Activated T-helper 2 cell treated with anti-CD3 and anti-CD28 coated beads, Interferon-gamma antibody, Interleukin-2, Interleukin-4, amounts not matched to agents 10 μg/mL and 5 μg/mL and 100 μg/mL, durations not matched to agents 14 hours and 24 hours and 36 hours (primary cell): ENCODE results near the gene RNF10. TPM values are rescaled to one million over a fixed set of nuclear protein-coding genes. Genes with fewer than 3 reads are reported as not detected.

Source experiments
- DNase-seq: peaks from one replicate; pipeline ENCODE4 v3.0.0; 2021; ENCODE audit warnings: low spot score
- H3K27ac Mint-ChIP-seq: one replicate; pipeline ENCODE4 v1.8.0; 2021; ENCODE audit warnings: mixed read lengths
- H3K27me3 Mint-ChIP-seq: one replicate; pipeline ENCODE4 v1.8.0; 2021; ENCODE audit warnings: low read depth, mixed read lengths
- H3K36me3 Mint-ChIP-seq: one replicate; pipeline ENCODE4 v1.8.0; 2021; ENCODE audit warnings: low read depth, mixed read lengths
- H3K4me1 Mint-ChIP-seq: one replicate; pipeline ENCODE4 v1.8.0; 2021; ENCODE audit warnings: low read depth, mixed read lengths
- H3K4me3 Mint-ChIP-seq: one replicate; pipeline ENCODE4 v1.8.0; 2021; ENCODE audit warnings: low read depth, mild to moderate bottlenecking, moderate library complexity, mixed read lengths
- H3K9me3 Mint-ChIP-seq: one replicate; pipeline ENCODE4 v1.8.0; 2021; ENCODE audit warnings: mixed read lengths
- intact Hi-C: fragments of 100-400 bp; cut with micrococcal nuclease; formaldehyde crosslinking; loops from one replicate; pipeline ENCODE4 v1.15.1; 2023
- total RNA-seq: library from RNA; stranded (reverse); gene quantifications from 2 replicates; pipeline ENCODE4 v1.2.3, GENCODE V29; 2022

The RNF10 gene
- total RNA-seq, 1 donor from 2014 or later = 200 TPM

- Mint-ChIP-seq H3K36me3 (peaks cover 32% of the 10 kb centered on the region), H3K4me3 (peak overlapping the region; percentile 8), H3K9me3 (no peaks in the 10 kb centered on the region), H3K4me1 (peaks cover 29% of the 10 kb centered on the region), H3K27me3 (no peaks in the 10 kb centered on the region), H3K27ac (no peak overlapping the region)
- intact Hi-C loops = no loop called here
- no peak for DNase-seq
Observed at GRCh38 chr12:120532701-120533238, 1.4 kb upstream of the RNF10 start.

- H3K4me3 Mint-ChIP-seq = peak overlapping the region; percentile 92
- H3K9me3 Mint-ChIP-seq = no peaks in the 10 kb centered on the region
- DNase-seq = peak; percentile 48
- peak overlapping the region; percentile 90 for H3K27ac Mint-ChIP-seq
- peaks cover 44% of the 10 kb centered on the region for H3K4me1 Mint-ChIP-seq
- intact Hi-C loops = loop anchor here (2.0 kb wide), 2 partner anchors 38 to 96 kb away; partner anchors contain the start of genes COX6A1 and DYNLL1
- no peaks in the 10 kb centered on the region for H3K27me3 Mint-ChIP-seq
- peaks cover 48% of the 10 kb centered on the region for H3K36me3 Mint-ChIP-seq
Observed at GRCh38 chr12:120534703-120535655, 823 bp downstream of the RNF10 start.

DNA sequence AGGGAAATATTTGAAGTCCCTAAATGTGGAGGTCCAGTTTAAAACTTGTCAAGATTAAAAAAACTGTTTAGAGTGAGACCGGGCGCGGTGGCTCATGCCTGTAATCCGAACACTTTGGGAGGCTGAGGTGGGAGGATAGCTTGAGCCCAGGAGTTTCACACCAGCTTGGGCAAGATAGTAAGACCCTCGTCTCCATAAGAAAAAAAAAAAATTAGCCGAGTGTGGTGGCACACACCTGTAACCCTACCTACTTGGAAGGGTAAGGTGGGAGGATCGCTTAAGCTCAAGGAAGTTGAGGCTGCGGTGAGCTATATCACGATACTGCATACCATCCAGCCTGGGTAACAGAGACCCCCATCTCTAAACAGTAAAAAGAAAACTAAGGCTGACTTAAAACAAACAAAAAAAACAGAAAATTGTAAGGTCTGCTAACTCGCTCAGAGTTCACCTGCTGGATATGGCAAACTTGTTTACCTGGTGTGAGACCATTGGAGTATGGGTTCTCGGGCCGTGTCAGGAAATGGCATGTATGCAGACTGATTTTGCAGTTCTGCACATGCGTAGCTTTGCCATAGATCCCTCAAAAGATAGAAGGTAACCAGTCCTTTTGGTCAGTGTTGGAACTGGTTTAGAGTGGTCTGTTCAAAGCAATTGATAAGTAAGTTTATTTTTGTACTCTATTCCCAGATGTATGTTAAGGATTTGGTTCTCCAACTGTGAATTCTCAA, 2.1 kb downstream of the RNF10 start:
- Mint-ChIP-seq H3K4me3 (peak overlapping the region; percentile 92), H3K27ac (peak overlapping the region; percentile 77), H3K27me3 (no peaks in the 10 kb centered on the region), H3K4me1 (peaks cover 48% of the 10 kb centered on the region), H3K36me3 (peaks cover 59% of the 10 kb centered on the region), H3K9me3 (no peaks in the 10 kb centered on the region)
- peak; percentile 16 for DNase-seq
- intact Hi-C loops = no loop called here

GRCh38 chr12:120537856-120538220, 3.7 kb downstream of the RNF10 start:
- H3K36me3 Mint-ChIP-seq = peaks cover 67% of the 10 kb centered on the region
- H3K4me1 Mint-ChIP-seq = peaks cover 48% of the 10 kb centered on the region
- no peaks in the 10 kb centered on the region for H3K9me3 Mint-ChIP-seq
- DNase-seq = no peak
- peak overlapping the region; percentile 57 for H3K4me3 Mint-ChIP-seq
- H3K27me3 Mint-ChIP-seq = no peaks in the 10 kb centered on the region
- intact Hi-C loops = no loop called here
- H3K27ac Mint-ChIP-seq = peak overlapping the region; percentile 35

DNA sequence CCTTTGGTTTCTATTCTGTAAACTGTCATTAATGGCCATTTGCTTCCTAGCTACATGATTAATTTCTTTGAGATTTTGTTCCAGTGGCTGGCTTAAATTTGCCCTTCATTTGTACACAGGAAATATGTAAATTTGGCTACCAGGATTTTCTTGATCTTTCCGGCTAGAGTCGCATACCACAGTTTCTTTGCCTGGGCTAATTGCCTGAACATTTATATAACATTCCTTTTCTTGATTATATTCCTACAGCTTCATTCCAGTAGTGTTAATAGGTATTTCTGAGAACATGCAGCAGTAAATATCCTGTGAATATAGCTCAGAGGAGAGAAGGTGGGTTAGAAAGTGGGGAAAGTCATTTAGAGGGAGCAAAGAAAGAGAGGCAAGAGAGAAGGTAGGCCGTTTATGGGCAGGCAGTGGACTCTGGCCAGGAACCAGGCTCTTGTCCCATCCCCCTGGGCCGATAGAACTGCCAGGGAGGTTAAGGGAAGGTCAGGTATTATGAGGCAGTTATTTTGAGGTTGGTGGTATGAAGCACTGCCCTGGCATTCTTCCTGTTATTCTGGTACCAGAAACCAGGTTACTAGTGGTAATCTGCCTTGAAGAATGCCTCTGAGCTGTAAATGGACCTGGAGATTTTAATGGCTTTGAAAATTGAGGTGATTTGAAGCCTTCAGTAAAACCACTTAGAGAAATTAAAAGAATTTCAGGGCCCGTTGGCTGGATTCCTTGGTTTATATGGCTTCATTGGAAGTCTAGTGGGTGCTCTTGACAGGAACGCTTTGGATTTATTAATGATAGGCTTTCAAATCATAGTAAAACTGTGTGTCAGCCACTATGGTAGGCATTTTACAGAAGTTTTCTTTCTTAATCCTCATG, 4.4 kb downstream of the RNF10 start:
- peak overlapping the region; percentile 75 for H3K27ac Mint-ChIP-seq
- H3K36me3 Mint-ChIP-seq = peaks cover 67% of the 10 kb centered on the region
- H3K4me3 Mint-ChIP-seq = peak overlapping the region; percentile 57
- intact Hi-C loops = no loop called here
- peaks cover 47% of the 10 kb centered on the region for H3K4me1 Mint-ChIP-seq
- no peaks in the 10 kb centered on the region for H3K27me3 Mint-ChIP-seq
- no peaks in the 10 kb centered on the region for H3K9me3 Mint-ChIP-seq
- DNase-seq = no peak

GRCh38 chr12:120539303-120539702, 5.1 kb downstream of the RNF10 start:
- Mint-ChIP-seq H3K4me1 (peaks cover 47% of the 10 kb centered on the region), H3K36me3 (peaks cover 69% of the 10 kb centered on the region), H3K27ac (peak overlapping the region; percentile 28), H3K9me3 (no peaks in the 10 kb centered on the region), H3K4me3 (no peak overlapping the region), H3K27me3 (no peaks in the 10 kb centered on the region)
- no peak for DNase-seq
- intact Hi-C loops = no loop called here

GRCh38 chr12:120540445-120540844, 6.3 kb downstream of the RNF10 start:
- H3K4me3 Mint-ChIP-seq = no peak overlapping the region

DNA sequence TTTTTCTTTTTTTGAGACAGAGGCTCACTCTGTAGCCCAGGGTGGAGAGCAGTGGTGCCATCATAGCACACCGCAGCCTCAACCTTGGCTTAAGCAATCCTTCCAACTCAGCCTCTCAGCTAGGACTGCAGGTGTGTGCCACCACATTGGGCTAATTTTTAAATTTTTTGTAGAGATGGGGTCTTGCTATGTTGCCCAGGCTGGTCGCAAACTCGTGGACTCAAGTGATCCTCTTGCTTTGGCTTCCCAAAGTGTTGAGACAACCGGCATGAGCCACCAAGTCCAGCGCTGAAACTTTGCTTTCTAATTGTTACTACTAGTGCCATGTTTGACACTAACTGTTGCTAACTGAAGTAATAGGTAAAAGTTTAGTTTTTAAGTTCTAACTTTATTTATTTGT, 8.0 kb downstream of the RNF10 start:
- H3K9me3 Mint-ChIP-seq = no peaks in the 10 kb centered on the region
- no peaks in the 10 kb centered on the region for H3K27me3 Mint-ChIP-seq
- H3K4me3 Mint-ChIP-seq = no peak overlapping the region
- peaks cover 37% of the 10 kb centered on the region for H3K4me1 Mint-ChIP-seq
- no peak overlapping the region for H3K27ac Mint-ChIP-seq
- no peak for DNase-seq
- intact Hi-C loops = no loop called here
- H3K36me3 Mint-ChIP-seq = peaks cover 60% of the 10 kb centered on the region

More at GRCh38 chr12:120540445-120540844, 6.3 kb downstream of the RNF10 start:
- peaks cover 47% of the 10 kb centered on the region for H3K4me1 Mint-ChIP-seq
- DNase-seq = no peak
- intact Hi-C loops = no loop called here
- no peaks in the 10 kb centered on the region for H3K9me3 Mint-ChIP-seq
- H3K27ac Mint-ChIP-seq = peak overlapping the region; percentile 68
- H3K27me3 Mint-ChIP-seq = no peaks in the 10 kb centered on the region
- H3K36me3 Mint-ChIP-seq = peaks cover 67% of the 10 kb centered on the region

DNA sequence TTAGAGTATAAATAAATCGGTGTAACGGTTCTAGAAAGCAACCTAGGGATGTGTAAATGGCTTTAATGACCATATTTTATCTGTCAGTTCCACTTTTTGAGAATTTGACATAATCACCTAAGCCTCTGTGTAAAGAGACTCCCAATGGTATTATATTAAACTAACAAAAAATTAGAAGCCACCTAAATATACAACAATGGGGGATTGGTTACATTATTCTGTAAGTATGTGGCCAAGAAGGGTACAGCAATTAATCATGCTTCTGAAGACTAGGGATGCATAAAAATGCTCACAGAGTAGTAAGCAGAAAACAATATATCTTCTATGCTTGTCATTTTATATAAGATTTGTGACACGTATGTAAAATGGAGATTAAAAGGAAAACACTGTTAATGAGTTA, 10.5 kb downstream of the RNF10 start:
- Mint-ChIP-seq H3K27me3 (no peaks in the 10 kb centered on the region), H3K4me3 (no peak overlapping the region), H3K27ac (no peak overlapping the region), H3K36me3 (peaks cover 36% of the 10 kb centered on the region), H3K9me3 (no peaks in the 10 kb centered on the region), H3K4me1 (peaks cover 13% of the 10 kb centered on the region)
- intact Hi-C loops = no loop called here
- DNase-seq = no peak

GRCh38 chr12:120546050-120546386, 11.9 kb downstream of the RNF10 start:
- no peak overlapping the region for H3K4me3 Mint-ChIP-seq
- H3K36me3 Mint-ChIP-seq = peaks cover 26% of the 10 kb centered on the region
- no peaks in the 10 kb centered on the region for H3K9me3 Mint-ChIP-seq
- intact Hi-C loops = no loop called here
- DNase-seq = no peak
- H3K27ac Mint-ChIP-seq = no peak overlapping the region
- no peaks in the 10 kb centered on the region for H3K27me3 Mint-ChIP-seq
- peaks cover 6% of the 10 kb centered on the region for H3K4me1 Mint-ChIP-seq

DNA sequence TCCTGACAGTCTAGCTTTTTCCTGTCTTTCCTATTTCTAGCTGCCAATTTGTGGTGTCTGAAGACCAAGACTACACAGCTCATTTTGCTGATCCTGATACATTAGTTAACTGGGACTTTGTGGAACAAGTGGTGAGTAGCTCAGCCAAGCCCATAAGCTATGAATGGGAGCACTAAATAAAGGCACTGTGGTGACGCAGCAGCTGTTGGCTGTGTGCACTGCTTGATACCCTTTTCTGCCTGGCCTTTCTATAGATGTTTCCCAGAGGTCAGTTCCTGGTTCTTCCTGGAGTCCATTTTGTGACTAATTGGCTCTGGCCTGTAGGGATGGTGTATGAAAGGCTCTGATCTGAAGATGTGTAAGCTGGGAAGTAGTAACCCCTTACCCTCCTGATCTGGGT, 20.5 kb downstream of the RNF10 start:
- no peak for DNase-seq
- intact Hi-C loops = no loop called here
- Mint-ChIP-seq H3K27ac (no peak overlapping the region), H3K9me3 (no peaks in the 10 kb centered on the region), H3K4me1 (peaks cover 1% of the 10 kb centered on the region), H3K27me3 (no peaks in the 10 kb centered on the region), H3K36me3 (peaks cover 42% of the 10 kb centered on the region), H3K4me3 (no peak overlapping the region)

- no peak for DNase-seq
- Mint-ChIP-seq H3K36me3 (peaks cover 56% of the 10 kb centered on the region), H3K27me3 (no peaks in the 10 kb centered on the region), H3K27ac (no peak overlapping the region), H3K4me3 (no peak overlapping the region), H3K4me1 (no peaks in the 10 kb centered on the region), H3K9me3 (no peaks in the 10 kb centered on the region)
- intact Hi-C loops = no loop called here
Observed at GRCh38 chr12:120557589-120557988, 23.4 kb downstream of the RNF10 start.
